Stimulated activated CD8-positive, alpha-beta memory T cell treated with anti-CD3 and anti-CD28 coated beads, Interleukin-15, amount 100 ng/mL, for 48 hours (primary cell): Measurements from ENCODE around the gene AHNAK.

Experiments
- DNase-seq, 2 donors: peaks; one replicate each; pipeline ENCODE4 v3.0.0-alpha.2; 2020; ENCODE audit warnings: low read depth in 2 of 2

Gene AHNAK

GRCh38 chr11:62498492-62499286, 47.9 kb downstream of the AHNAK start:
- DNase-seq, result no peak

- no peak for DNase-seq
Measured at GRCh38 chr11:62498031-62498430, 48.6 kb downstream of the AHNAK start.

GRCh38 chr11:62497132-62497801, 49.3 kb downstream of the AHNAK start:
- DNase-seq, result no peak

GRCh38 chr11:62496676-62497075, 49.9 kb downstream of the AHNAK start:
- no peak for DNase-seq

- DNase-seq, result no peak
Measured at GRCh38 chr11:62494246-62494645, 52.4 kb downstream of the AHNAK start.

- DNase-seq, result no peak
Measured at GRCh38 chr11:62493801-62494200, 52.8 kb downstream of the AHNAK start.

- no peak for DNase-seq
Measured at GRCh38 chr11:62492586-62492985, 54.0 kb downstream of the AHNAK start.

- DNase-seq, result no peak
Measured at GRCh38 chr11:62491571-62492329, 54.9 kb downstream of the AHNAK start.

GRCh38 chr11:62489204-62489603, 57.4 kb downstream of the AHNAK start:
- DNase-seq, result no peak

- no peak for DNase-seq
Measured at GRCh38 chr11:62487738-62488551, 58.7 kb downstream of the AHNAK start.

GRCh38 chr11:62487136-62487535, 59.5 kb downstream of the AHNAK start:
- DNase-seq, result no peak

- DNase-seq, result no peak
Measured at GRCh38 chr11:62484352-62484751, 62.3 kb downstream of the AHNAK start.

- DNase-seq, result no peak
Measured at GRCh38 chr11:62482753-62483152, 63.9 kb downstream of the AHNAK start.

- no peak for DNase-seq
Measured at GRCh38 chr11:62479631-62480201, 66.9 kb downstream of the AHNAK start.

- DNase-seq, result no peak
Measured at GRCh38 chr11:62477927-62478326, 68.7 kb downstream of the AHNAK start.

- no peak for DNase-seq
Measured at GRCh38 chr11:62472063-62472884, 74.3 kb downstream of the AHNAK start.

- no peak for DNase-seq
Measured at GRCh38 chr11:62471603-62472002, 75.0 kb downstream of the AHNAK start.

- DNase-seq, result no peak
Measured at GRCh38 chr11:62468577-62468976, 78.0 kb downstream of the AHNAK start.

GRCh38 chr11:62466444-62466843, 80.2 kb downstream of the AHNAK start:
- no peak for DNase-seq

- no peak for DNase-seq
Measured at GRCh38 chr11:62464655-62465054, 82.0 kb downstream of the AHNAK start.
